GM21360 (cell line): ENCODE measurements around the gene CMTM8.
"Not testable (repeated sequence)": the region's sequence is repeated elsewhere in the genome, so short reads cannot be mapped to it uniquely, and the experiment has no call there.

Experiments
- ATAC-seq: cut with Tn5 transposase; IDR thresholded peaks from one replicate; pipeline ENCODE4 v1.9.1; 2021; ENCODE audit warnings: mild to moderate bottlenecking, moderate library complexity; ENCODE audit not compliant: unreplicated experiment

The CMTM8 gene

DNA sequence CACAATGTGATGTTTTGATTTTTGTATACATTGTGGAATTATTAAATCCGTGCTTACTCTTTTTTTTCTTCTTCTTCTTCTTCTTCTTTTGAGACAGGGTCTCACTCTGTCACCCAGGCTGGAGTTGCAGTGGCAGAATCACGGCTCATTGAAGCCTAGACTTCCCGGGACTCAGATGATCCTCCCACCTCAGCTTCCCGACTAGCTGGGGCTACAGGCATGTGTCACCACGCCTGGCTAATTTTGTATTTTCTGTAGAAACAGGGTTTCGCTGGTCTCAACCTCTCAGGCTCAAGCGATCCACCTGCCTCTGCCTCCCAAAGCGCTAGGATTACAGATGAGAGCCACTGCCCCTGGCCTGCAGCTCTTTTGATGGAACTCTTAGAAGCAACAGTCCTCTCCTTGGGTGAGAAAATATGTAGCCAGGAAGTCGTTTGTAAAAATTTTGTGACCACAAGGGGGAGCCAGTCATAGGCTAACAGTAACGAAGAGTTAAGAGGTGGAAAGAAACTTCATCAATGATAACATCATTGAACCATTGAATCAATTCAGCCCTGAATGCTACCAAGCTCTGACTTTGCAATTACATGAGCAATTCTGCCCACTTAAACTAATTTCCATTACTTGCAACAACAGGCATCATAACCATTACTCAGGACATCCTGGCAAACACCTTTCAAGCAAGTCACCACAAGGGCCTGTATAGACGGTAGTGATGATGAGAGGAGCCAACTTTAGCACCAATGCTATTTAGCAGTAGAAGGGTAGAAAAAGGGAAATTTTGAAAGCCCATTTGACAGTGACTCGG lies 136.5 kb downstream of the CMTM8 start:
- ATAC-seq, result peak; percentile 66

- no peak for ATAC-seq
Measured at GRCh38 chr3:32375596-32375930, 137.1 kb downstream of the CMTM8 start.

DNA sequence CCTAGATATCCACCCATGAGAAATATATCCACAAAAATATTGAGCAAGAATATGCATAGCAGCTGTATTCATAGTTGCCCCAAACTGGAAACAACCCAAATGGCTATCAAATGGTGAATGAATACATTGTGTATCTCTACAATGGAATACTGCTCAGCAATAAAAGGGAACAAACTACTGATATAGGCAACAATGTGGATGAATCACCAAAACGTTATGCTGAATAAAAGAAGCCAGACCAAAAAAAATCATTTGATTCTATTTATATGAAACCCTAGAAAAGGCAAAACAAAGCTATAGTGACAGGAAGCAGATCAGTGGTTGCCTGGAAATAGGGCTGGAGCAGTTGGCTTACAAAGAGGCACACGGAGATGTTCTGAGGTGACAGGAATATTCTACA lies 137.6 kb downstream of the CMTM8 start:
- ATAC-seq, result no peak

GRCh38 chr3:32379831-32380500 lies 141.5 kb downstream of the CMTM8 start:
- no peak for ATAC-seq

DNA sequence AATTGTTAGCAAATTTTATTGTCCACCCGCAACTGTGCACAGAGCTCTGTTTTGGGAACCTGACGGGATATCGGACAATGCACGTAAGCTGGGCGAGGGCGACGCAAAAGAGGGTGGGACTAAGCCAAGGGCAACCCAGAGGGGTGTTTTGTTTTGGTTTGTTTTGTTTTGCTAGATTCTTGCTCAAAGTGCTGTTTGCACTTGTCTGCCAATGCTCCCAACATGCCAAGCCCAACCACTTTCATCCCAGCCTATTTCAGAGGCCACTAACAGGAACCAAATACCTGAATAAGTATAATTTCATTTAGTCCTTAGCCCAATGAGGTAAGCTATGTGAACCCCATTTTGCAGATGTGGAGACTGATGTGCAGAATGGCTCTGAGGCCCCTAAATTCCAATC lies 143.4 kb downstream of the CMTM8 start:
- ATAC-seq, result no peak

GRCh38 chr3:32383136-32383711 lies 144.7 kb downstream of the CMTM8 start:
- no peak for ATAC-seq

DNA sequence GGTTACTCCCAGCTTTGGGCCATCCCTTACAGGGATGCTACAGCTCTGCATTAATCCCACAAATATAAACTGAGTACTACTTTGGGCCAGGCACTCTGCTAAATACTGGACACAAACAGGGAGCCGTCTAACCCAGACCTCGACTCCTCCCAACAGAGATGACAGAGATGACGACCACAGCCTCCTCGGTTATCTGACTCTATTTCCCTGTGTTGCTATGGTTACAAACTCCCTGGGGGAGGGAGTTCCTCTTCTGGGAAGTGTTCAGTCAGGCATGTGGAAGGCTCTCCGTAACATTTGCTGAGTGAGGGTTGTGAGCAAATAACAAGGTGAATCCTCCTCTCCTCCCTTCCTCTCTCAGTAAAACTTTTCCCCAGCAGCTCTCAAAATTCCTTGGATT lies 146.5 kb downstream of the CMTM8 start:
- no peak for ATAC-seq

DNA sequence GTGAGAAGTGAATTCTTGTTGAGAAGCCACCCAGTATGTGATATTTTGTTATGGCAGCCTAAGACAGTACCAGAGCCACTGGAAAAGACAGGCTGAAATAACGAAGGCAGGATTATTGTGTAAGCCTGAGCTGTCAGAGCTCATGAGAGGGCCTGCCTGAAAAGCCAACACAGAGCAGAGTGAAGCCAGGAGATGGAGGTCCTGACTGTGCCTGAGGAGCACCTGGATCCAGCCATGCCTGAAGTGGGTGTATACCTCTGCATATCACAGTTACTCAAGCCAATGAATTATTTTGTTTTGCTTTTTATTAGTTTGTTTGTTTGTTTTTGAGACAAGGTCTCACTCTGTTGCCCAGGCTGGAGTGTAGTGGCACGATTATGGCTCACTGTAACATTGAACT lies 149.0 kb downstream of the CMTM8 start:
- ATAC-seq, result no peak

DNA sequence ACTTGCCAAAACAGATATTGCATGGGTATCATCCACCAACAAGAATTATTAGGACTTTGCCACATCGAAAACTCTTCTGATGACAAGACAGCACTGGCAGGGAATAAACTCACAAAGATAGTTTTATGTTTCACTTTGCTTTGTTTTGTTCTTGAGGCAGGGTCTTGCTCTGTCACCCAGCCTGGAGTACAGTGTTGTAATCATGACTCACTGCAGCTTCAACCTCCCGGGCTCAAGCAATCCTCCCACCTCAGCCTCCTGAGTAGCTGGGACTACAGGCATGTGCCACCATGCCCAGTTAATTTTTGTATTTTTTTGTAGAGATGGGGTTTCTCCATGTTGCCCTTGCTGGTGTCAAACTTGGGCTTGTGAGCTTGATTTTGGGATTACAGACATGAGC lies 151.1 kb downstream of the CMTM8 start:
- ATAC-seq, result not testable (repeated sequence)

DNA sequence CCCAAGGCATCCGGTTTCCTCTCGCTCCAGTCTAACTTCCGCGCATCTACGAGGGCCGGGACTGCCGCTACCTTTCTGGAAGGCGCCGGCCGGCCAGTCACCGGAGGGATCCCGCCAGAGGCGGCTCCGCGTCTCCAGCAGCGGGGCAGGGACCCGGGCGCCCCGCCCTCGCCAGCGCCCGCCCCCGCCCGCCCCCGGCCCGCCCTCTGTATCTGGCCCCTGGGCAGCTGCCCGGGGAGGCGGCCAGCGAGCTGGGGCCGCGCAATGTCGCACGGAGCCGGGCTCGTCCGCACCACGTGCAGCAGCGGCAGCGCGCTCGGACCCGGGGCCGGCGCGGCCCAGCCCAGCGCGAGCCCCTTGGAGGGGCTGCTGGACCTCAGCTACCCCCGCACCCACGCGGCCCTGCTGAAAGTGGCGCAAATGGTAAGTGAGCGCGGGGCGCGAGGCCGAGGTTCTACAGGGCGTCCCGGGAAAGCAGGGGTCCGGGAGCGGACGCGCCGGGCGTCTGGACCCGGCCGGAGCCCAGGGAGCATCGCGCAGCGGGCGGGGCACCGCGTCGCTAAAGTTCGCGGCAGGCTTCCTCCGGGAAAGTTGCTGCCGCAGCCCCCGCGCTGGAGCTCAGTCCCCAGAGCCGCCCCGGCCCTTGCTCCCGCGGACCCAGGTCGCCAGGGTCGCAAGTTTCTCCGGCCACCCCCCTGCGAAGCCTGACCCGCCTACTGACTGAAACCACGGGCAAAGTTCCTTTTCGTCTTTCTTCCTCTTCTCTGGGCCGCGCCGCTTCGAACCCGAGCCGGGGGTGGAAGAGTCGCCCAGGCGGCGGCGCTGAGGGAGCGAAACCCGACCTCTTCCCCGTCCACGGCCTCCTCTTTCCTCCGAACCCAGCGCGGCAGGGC lies 153.4 kb downstream of the CMTM8 start, which contains the start of gene CMTM7:
CMTM7 (plus strand) TSS at position 211 of the 893 bp plus-strand sequence; CDS start at position 265, 54 bp downstream.
- ATAC-seq, result no peak

DNA sequence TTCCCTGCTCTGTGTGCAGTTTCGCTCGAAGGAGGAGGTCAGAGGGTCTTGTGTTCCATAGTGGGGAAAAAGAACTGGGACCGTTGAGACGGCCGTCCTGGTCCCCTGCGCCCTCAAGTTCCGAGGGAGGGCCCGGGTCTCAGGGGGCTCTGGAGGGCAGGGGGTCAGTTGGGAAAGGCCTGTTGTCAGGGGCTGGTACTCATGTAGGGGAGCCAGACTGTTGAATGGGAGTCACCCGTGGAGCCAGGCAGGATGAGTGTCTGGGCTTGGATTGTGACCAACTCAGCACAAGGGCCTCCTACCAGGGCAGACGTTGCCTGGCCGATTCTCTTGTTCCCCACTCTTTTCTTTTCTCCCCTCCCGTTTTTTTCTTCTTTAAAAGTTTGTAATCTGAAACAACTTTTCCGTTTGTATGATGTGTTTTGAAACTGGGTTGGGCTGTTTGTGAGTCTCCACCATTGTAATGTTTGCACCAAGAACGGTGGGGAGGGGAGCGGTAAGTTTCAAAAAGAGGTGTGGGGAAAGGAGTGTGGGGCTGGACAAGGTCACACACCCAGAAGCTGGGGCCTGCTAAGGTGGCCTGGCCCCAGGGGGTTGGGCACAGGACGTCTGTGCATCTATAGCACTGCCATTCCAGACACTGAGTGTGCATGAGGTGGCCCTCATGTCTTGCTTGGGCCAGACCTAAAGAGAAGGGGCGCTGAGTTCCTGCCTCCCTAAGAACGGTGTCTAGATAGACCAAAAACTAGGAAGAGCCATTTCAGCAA lies 154.2 kb downstream of the CMTM8 start:
- no peak for ATAC-seq

DNA sequence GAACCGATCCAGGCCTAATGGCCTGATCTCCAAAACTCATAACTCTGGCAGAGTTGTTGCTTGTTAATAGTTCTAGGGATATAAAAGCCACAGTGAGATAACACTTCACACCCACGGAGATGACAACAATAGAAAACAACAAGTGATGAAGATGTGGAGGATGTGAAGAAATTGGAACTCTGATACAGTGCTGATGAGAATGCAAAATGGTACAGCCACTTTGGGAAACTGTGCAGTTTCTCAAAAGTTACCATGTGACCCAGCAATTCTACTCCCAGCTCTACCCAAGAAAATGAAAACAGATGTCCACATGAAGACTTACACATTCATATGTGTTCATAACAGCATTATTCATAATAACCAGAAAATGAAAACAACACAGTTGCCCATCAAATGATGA lies 157.0 kb downstream of the CMTM8 start:
- no peak for ATAC-seq

GRCh38 chr3:32397941-32398340 lies 159.5 kb downstream of the CMTM8 start:
- no peak for ATAC-seq

GRCh38 chr3:32398531-32398930 lies 160.1 kb downstream of the CMTM8 start:
- no peak for ATAC-seq

DNA sequence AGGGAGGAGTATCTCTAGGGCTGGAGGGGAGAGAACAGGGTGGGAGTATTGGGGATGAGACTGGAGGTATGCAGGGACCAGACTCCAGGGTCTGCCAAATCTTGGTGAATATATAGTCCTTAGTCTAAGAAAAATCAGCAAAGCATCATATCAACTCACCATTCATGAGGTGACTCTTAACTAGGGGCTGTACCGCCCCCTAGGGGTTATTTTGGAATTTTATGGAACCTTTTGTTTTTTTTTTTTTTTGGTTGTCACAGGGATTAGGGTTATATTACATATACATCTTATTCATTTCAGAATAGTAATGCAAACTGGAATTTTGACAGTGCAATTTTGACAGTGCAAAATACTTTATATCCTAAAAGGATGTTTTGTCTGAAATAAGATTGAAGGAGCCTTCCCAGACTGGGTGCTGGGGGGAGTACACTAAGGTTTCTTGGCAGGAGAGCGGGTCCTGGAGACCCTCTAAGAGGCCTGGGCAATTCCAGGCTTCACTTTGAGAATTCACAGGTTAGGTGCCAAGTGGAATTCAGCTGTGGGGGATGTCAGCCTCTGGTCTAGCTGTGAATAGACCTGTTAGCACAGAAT lies 160.6 kb downstream of the CMTM8 start:
- no peak for ATAC-seq

GRCh38 chr3:32401126-32401525 lies 162.6 kb downstream of the CMTM8 start:
- ATAC-seq, result no peak

GRCh38 chr3:32401556-32402081 lies 163.1 kb downstream of the CMTM8 start:
- ATAC-seq, result peak; percentile 56

GRCh38 chr3:32403663-32404062 lies 165.2 kb downstream of the CMTM8 start:
- no peak for ATAC-seq

- no peak for ATAC-seq
Measured at GRCh38 chr3:32404714-32405113, 166.2 kb downstream of the CMTM8 start.

DNA sequence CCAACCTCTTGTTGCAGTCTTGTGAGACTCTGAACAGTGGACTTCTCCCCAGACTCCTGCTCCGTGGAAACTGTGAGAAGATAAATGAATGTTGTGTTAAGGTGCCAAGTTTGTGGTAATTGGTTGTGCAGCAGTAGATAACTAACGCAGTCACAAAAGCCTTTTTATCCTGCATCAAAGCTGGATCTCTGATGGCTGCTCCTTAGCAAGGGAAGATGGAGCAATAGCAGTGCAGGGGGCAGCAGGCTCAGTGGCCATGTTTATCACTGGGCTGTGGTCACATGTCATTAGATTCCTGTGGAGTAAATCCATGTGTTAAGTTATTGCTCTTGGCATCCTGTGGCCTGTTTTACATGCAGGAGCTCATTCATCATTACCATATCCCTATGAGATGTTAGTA lies 166.7 kb downstream of the CMTM8 start:
- no peak for ATAC-seq
